HepG2 (cell line): ENCODE data around the gene MIGA2. TPM values are rescaled to one million over a fixed set of nuclear protein-coding genes. Genes with fewer than 3 reads are reported as not detected.

Experiments
- ATAC-seq: fragments of 200-7000 bp; cut with Tn5 transposase; 3 replicates; pipeline ENCODE4 v1.9.1; 2020; ENCODE audit warnings: mild to moderate bottlenecking, moderate library complexity
- BruUV-seq: library from RNA; stranded (reverse); fragments of 400-500 nt; replicated peaks from 2 replicates; lab custom pipeline; 2021; lab: Mats Ljungman, UMichigan
- CTCF ChIA-PET: fragments of 300-600 bp; formaldehyde crosslinking; extraction: SDS; loops from one replicate; lab custom pipeline; 2021; ENCODE audit warnings: low total read pairs, inconsistent platforms, low intra/inter-chr PET ratio; lab: Yijun Ruan, JAX
- POLR2A ChIA-PET: fragments of 350-600 bp; sonication (Branson Sonifier 250); formaldehyde crosslinking; loops from one replicate; lab custom pipeline; 2020; ENCODE audit warnings: antibody characterized with exemption, inconsistent platforms; lab: Yijun Ruan, JAX
- DNase-seq: peaks from one replicate; pipeline ENCODE4 v3.0.0-alpha.2; 2015; ENCODE audit warnings: low spot score
- FAIRE-seq: peaks from 3 replicates; lab custom pipeline; 2011; peaks lifted over from hg19 to GRCh38; lab: Jason Lieb, UNC
- H2AFZ ChIP-seq: one replicate; pipeline ENCODE4 v1.6.1; 2011; ENCODE audit warnings: low read length, inconsistent platforms
- H3K27ac ChIP-seq: fragments of 300-600 bp; 3 replicates; pipeline ENCODE4 v1.8.0; 2011; ENCODE audit warnings: mixed run types, mild to moderate bottlenecking, mixed read lengths, low read length, inconsistent platforms; ENCODE audit not compliant: insufficient read depth; ENCODE audit errors: extremely low read length
- H3K27me3 ChIP-seq, 2 experiments: fragments of 200-600 bp in 1 of 2; 2 replicates in 1 of 2; 3 replicates in 1 of 2; pipeline versions ENCODE4 v1.6.0 to v1.8.0; 2011; ENCODE audit warnings: low read length in 2 of 2, mild to moderate bottlenecking in 2 of 2, moderate library complexity in 2 of 2, inconsistent platforms in 1 of 2; ENCODE audit not compliant: insufficient read depth in 2 of 2, control insufficient read depth in 1 of 2
- H3K36me3 ChIP-seq, 2 experiments: fragments of 200-600 bp in 1 of 2; replicated peaks in 1 of 2; 2 replicates in 1 of 2; 3 replicates in 1 of 2; pipeline versions ENCODE4 v1.5.1 to v1.8.0; 2011; ENCODE audit warnings: low read length in 2 of 2, inconsistent platforms in 1 of 2; ENCODE audit not compliant: insufficient read depth in 2 of 2, control insufficient read depth in 1 of 2
- H3K4me1 ChIP-seq: 2 replicates; pipeline ENCODE4 v1.5.1; 2012; ENCODE audit warnings: low read length, inconsistent platforms; ENCODE audit not compliant: insufficient read depth
- H3K4me2 ChIP-seq: 2 replicates; pipeline ENCODE4 v1.6.0; 2011; ENCODE audit warnings: low read depth, low read length, inconsistent platforms
- H3K4me3 ChIP-seq, 3 experiments: fragments of 200-600 bp in 1 of 3; sonication (generic), shearing (Covaris generic) in 1 of 3; replicated peaks in 1 of 3; 2 replicates each; pipeline ENCODE4 v1.5.1; 2011 to 2016; ENCODE audit warnings: low read length in 3 of 3, inconsistent platforms in 2 of 3, low read depth in 2 of 3, mild to moderate bottlenecking in 2 of 3, control low read depth in 1 of 3, mixed read lengths in 1 of 3; ENCODE audit not compliant: insufficient read depth in 1 of 3
- H3K79me2 ChIP-seq: one replicate; pipeline ENCODE4 v1.6.1; 2011; ENCODE audit warnings: low read length, inconsistent platforms; ENCODE audit not compliant: insufficient read depth
- H3K9ac ChIP-seq: 2 replicates; pipeline ENCODE4 v1.6.0; 2011; ENCODE audit warnings: mild to moderate bottlenecking, low read depth, low read length, inconsistent platforms; ENCODE audit not compliant: insufficient read depth
- H3K9me3 ChIP-seq: 2 replicates; pipeline ENCODE4 v1.5.1; 2012; ENCODE audit warnings: mild to moderate bottlenecking, low read length
- H4K20me1 ChIP-seq: 2 replicates; pipeline ENCODE4 v1.6.0; 2011; ENCODE audit warnings: inconsistent platforms, mild to moderate bottlenecking, low read length, moderate library complexity; ENCODE audit not compliant: insufficient read depth
- ESRRA ChIP-seq: sonication (generic); formaldehyde crosslinking; IDR thresholded peaks from 2 replicates; pipeline ENCODE4 v1.5.1; 2020; ENCODE audit warnings: mild to moderate bottlenecking, low read depth, missing genetic modification reagents
- HDAC1 ChIP-seq: sonication (generic); formaldehyde crosslinking; IDR thresholded peaks from 2 replicates; pipeline ENCODE4 v1.5.1; 2020; ENCODE audit warnings: mild to moderate bottlenecking, missing genetic modification reagents
- HNF4A ChIP-seq: sonication (generic); formaldehyde crosslinking; IDR thresholded peaks from 2 replicates; pipeline ENCODE4 v1.4.0; 2020; ENCODE audit warnings: missing genetic modification reagents
- HOXA5 ChIP-seq: sonication (generic); formaldehyde crosslinking; IDR thresholded peaks from 2 replicates; pipeline ENCODE4 v1.4.0; 2020; ENCODE audit warnings: missing genetic modification reagents
- KDM1A ChIP-seq: IDR thresholded peaks from 2 replicates; pipeline ENCODE4 v1.6.1; 2016; ENCODE audit warnings: missing compliant biosample characterization
- MYNN ChIP-seq: sonication (generic); formaldehyde crosslinking; IDR thresholded peaks from 2 replicates; pipeline ENCODE4 v1.4.0; 2020; ENCODE audit warnings: mild to moderate bottlenecking, low read depth, missing genetic modification reagents
- ONECUT2 ChIP-seq: sonication (generic); formaldehyde crosslinking; IDR thresholded peaks from 2 replicates; pipeline ENCODE4 v1.4.0; 2020; ENCODE audit warnings: missing genetic modification reagents
- POLR2G ChIP-seq: fragments of 200-400 bp; formaldehyde crosslinking; IDR thresholded peaks from 2 replicates; pipeline ENCODE4 v1.6.1; 2018; ENCODE audit warnings: mild to moderate bottlenecking, low read depth, low read length, moderate library complexity
- RCOR2 ChIP-seq: IDR thresholded peaks from 2 replicates; pipeline ENCODE4 v1.6.1; 2016; ENCODE audit warnings: missing biosample characterization, missing genetic modification reagents
- SRY ChIP-seq: sonication (generic); formaldehyde crosslinking; IDR thresholded peaks from 2 replicates; pipeline ENCODE4 v1.8.0; 2022; ENCODE audit warnings: mild to moderate bottlenecking, missing genetic modification reagents
- TARDBP ChIP-seq: sonication (generic); formaldehyde crosslinking; IDR thresholded peaks from 2 replicates; pipeline ENCODE4 v1.8.0; 2022; ENCODE audit warnings: mild to moderate bottlenecking, missing genetic modification reagents
- XRCC5 ChIP-seq: fragments of 200-400 bp; formaldehyde crosslinking; optimal IDR thresholded peaks from 2 replicates; pipeline ENCODE3; 2017; ENCODE audit warnings: mild to moderate bottlenecking, low read length
- ZFP82 ChIP-seq: sonication (generic); formaldehyde crosslinking; IDR thresholded peaks from 2 replicates; pipeline ENCODE4 v1.5.1; 2020; ENCODE audit warnings: mild to moderate bottlenecking, missing genetic modification reagents, borderline replicate concordance
- ZMYM2 ChIP-seq: sonication (generic); formaldehyde crosslinking; IDR thresholded peaks from 2 replicates; pipeline ENCODE4 v1.8.0; 2022; ENCODE audit warnings: mild to moderate bottlenecking, missing genetic modification reagents
- ZMYM3 ChIP-seq: sonication (generic); formaldehyde crosslinking; IDR thresholded peaks from 2 replicates; pipeline ENCODE4 v1.5.1; 2020; ENCODE audit warnings: mild to moderate bottlenecking, missing genetic modification reagents
- ZNF30 ChIP-seq: sonication (generic); formaldehyde crosslinking; IDR thresholded peaks from 2 replicates; pipeline ENCODE4 v1.5.0; 2020; ENCODE audit warnings: mild to moderate bottlenecking, missing genetic modification reagents
- ZNF451 ChIP-seq: sonication (generic); formaldehyde crosslinking; IDR thresholded peaks from 2 replicates; pipeline ENCODE4 v1.5.0; 2020; ENCODE audit warnings: mild to moderate bottlenecking, missing genetic modification reagents
- ZNF629 ChIP-seq: sonication (generic); formaldehyde crosslinking; conservative IDR thresholded peaks from 2 replicates; pipeline ENCODE4 v1.5.0; 2020; ENCODE audit warnings: missing genetic modification reagents
- WGBS: methylation state at CpG from one replicate; pipeline ENCODE4 v1.1.6; 2017; ENCODE audit warnings: low lambda C conversion rate; 5-methylcytosine and 5-hydroxymethylcytosine counted together
- in situ Hi-C: cut with HindIII; loops from 2 replicates; pipeline ENCODE4 v1.10.0; 2017; ENCODE audit warnings: low pct_unique_long_range_greater_than_20kb; ENCODE audit not compliant: extremely low pct_ligation_motif_present
- intact Hi-C: fragments of 100-400 bp; cut with micrococcal nuclease; formaldehyde crosslinking; loops from one replicate; pipeline ENCODE4 v1.10.0; 2022; ENCODE audit not compliant: unreplicated experiment
- polyA plus RNA-seq, 8 experiments: library from polyadenylated mRNA; depleted of rRNA in 3 of 8; stranded (reverse) in 7 of 8; unstranded in 1 of 8; fragments of >200 nt; fragmentation: Illumina TruSeq in 4 of 8; extraction: Trizol in 4 of 8; gene quantifications; 2 replicates each; pipeline versions ENCODE4 v1.2.1 to v1.2.3, GENCODE V29; 2011 to 2016; ENCODE audit warnings: low read depth in 4 of 8, missing spikeins in 1 of 8, mixed read lengths in 1 of 8; ENCODE audit not compliant: insufficient read depth in 1 of 8
- total RNA-seq, 5 experiments: library from RNA; depleted of rRNA; stranded (reverse); fragments of >200 nt; fragmentation: Illumina TruSeq; extraction: Trizol; gene quantifications; 2 replicates each; pipeline ENCODE4 v1.2.3, GENCODE V29; 2016; ENCODE audit warnings: low read depth in 1 of 5
- TF ChIP-seq, protein P1 (sequence below): sonication (generic); formaldehyde crosslinking; IDR thresholded peaks from 2 replicates; pipeline ENCODE4 v1.5.1; 2020; ENCODE audit warnings: mild to moderate bottlenecking, missing genetic modification reagents, moderate library complexity
- TF ChIP-seq, protein P2 (sequence below): sonication (generic); formaldehyde crosslinking; IDR thresholded peaks from 2 replicates; pipeline ENCODE4 v1.9.0; 2021; ENCODE audit warnings: missing genetic modification reagents, borderline replicate concordance
- TF ChIP-seq, protein P3 (sequence below): IDR thresholded peaks from 2 replicates; pipeline ENCODE4 v1.6.1; 2012; ENCODE audit warnings: inconsistent platforms

The MIGA2 gene
- total and polyA plus RNA-seq, 2 of the 13 experiments (the other 11 are each of a cell fraction or from before 2014, with no cell fraction given): 10.8 to 17.1 TPM

DNA sequence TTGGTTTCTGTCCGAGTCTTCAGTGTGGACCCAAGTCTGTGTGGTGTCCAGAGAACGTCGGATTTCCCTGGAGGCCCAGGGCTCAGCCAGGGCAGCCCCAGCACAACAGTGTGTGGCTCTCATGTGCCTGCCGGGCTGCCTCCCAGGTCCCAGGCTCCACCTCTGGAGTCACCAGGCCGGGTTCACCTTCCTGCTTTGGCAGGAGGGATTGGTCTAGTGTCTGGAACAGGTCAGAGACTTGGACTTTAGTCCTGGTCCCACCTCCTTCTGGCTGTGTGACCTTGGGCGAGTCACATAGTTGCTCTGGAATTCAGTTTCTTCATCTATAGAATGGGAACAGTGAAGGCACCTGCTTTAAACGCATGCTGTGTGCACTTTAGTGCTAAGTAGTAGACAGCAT lies 47.7 kb downstream of the MIGA2 start:
- Histone ChIP-seq H3K4me1 (peaks cover 42% of the 10 kb centered on the region), H3K27ac (peak overlapping the region; percentile 20), H3K4me3 (no peak overlapping the region; a peak in 1 of 6 replicates), H4K20me1 (no peaks in the 10 kb centered on the region), H3K4me2 (0 out of 2 replicates have a peak overlapping the region, but pooled peaks have one; percentile 19), H3K9ac (peak overlapping the region; percentile 9; the same call in 1 of the 2 replicates), H2AFZ (no peak overlapping the region), H3K79me2 (peaks cover 36% of the 10 kb centered on the region), H3K9me3 (no peaks in the 10 kb centered on the region), H3K36me3 (peaks cover 13 to 34% of the 10 kb centered on the region in 2 experiments), H3K27me3 (no peaks in the 10 kb centered on the region)
- DNase-seq: peak; percentile 24
- intact Hi-C loops: loop anchor here (5.0 kb wide), 1 partner anchor 47 kb away; the partner anchor contains the start of gene MIGA2
- FAIRE-seq: no peak
- 67% methylated on average over 1 of the region's 7 CpGs for WGBS
- ChIA-PET CTCF (no interaction called here), POLR2A (no interaction called here)
- BruUV-seq: no TSS peak
- in situ Hi-C loops: no loop called here
- no peak for ATAC-seq
- TF ChIP-seq HNF4A (CRISPR knock-in tag): peak; percentile 60; the same call in 1 of the 2 replicates
- TF ChIP-seq, protein P1, sequence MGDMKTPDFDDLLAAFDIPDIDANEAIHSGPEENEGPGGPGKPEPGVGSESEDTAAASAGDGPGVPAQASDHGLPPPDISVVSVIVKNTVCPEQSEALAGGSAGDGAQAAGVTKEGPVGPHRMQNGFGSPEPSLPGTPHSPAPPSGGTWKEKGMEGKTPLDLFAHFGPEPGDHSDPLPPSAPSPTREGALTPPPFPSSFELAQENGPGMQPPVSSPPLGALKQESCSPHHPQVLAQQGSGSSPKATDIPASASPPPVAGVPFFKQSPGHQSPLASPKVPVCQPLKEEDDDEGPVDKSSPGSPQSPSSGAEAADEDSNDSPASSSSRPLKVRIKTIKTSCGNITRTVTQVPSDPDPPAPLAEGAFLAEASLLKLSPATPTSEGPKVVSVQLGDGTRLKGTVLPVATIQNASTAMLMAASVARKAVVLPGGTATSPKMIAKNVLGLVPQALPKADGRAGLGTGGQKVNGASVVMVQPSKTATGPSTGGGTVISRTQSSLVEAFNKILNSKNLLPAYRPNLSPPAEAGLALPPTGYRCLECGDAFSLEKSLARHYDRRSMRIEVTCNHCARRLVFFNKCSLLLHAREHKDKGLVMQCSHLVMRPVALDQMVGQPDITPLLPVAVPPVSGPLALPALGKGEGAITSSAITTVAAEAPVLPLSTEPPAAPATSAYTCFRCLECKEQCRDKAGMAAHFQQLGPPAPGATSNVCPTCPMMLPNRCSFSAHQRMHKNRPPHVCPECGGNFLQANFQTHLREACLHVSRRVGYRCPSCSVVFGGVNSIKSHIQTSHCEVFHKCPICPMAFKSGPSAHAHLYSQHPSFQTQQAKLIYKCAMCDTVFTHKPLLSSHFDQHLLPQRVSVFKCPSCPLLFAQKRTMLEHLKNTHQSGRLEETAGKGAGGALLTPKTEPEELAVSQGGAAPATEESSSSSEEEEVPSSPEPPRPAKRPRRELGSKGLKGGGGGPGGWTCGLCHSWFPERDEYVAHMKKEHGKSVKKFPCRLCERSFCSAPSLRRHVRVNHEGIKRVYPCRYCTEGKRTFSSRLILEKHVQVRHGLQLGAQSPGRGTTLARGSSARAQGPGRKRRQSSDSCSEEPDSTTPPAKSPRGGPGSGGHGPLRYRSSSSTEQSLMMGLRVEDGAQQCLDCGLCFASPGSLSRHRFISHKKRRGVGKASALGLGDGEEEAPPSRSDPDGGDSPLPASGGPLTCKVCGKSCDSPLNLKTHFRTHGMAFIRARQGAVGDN (CRISPR knock-in tag): peak; percentile 30; the same call in 1 of the 2 replicates
- 0 out of 2 replicates have a peak, but pooled peaks have one; percentile 65 for TF ChIP-seq RCOR2 (CRISPR knock-in tag)
- peak; percentile 60; the same call in 1 of the 2 replicates for TF ChIP-seq ESRRA (CRISPR knock-in tag)
- TF ChIP-seq ZMYM2 (CRISPR knock-in tag): 0 out of 2 replicates have a peak, but pooled peaks have one; percentile 18
- TF ChIP-seq, protein P2, sequence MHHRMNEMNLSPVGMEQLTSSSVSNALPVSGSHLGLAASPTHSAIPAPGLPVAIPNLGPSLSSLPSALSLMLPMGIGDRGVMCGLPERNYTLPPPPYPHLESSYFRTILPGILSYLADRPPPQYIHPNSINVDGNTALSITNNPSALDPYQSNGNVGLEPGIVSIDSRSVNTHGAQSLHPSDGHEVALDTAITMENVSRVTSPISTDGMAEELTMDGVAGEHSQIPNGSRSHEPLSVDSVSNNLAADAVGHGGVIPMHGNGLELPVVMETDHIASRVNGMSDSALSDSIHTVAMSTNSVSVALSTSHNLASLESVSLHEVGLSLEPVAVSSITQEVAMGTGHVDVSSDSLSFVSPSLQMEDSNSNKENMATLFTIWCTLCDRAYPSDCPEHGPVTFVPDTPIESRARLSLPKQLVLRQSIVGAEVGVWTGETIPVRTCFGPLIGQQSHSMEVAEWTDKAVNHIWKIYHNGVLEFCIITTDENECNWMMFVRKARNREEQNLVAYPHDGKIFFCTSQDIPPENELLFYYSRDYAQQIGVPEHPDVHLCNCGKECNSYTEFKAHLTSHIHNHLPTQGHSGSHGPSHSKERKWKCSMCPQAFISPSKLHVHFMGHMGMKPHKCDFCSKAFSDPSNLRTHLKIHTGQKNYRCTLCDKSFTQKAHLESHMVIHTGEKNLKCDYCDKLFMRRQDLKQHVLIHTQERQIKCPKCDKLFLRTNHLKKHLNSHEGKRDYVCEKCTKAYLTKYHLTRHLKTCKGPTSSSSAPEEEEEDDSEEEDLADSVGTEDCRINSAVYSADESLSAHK: no peak
- no peak for TF ChIP-seq MYNN (CRISPR knock-in tag)
- TF ChIP-seq ZFP82 (CRISPR knock-in tag): no peak
- TF ChIP-seq POLR2G: no peak
- no peak for TF ChIP-seq TARDBP (CRISPR knock-in tag)
- no peak for TF ChIP-seq ONECUT2 (CRISPR knock-in tag)
- TF ChIP-seq HDAC1 (CRISPR knock-in tag): 0 out of 2 replicates have a peak, but pooled peaks have one; percentile 15
- no peak for TF ChIP-seq SRY (CRISPR knock-in tag)
- TF ChIP-seq, protein P3, sequence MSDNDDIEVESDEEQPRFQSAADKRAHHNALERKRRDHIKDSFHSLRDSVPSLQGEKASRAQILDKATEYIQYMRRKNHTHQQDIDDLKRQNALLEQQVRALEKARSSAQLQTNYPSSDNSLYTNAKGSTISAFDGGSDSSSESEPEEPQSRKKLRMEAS: no peak
- TF ChIP-seq XRCC5: no peak
- peak; percentile 90 for TF ChIP-seq ZNF629 (CRISPR knock-in tag)
- no peak for TF ChIP-seq ZNF30 (CRISPR knock-in tag)
- TF ChIP-seq HOXA5 (CRISPR knock-in tag): no peak
- TF ChIP-seq ZMYM3: peak; percentile 60; the same call in 1 of the 2 replicates
- TF ChIP-seq KDM1A (CRISPR knock-in tag): no peak
- no peak for TF ChIP-seq ZNF451 (CRISPR knock-in tag)
